ENCODE data around the gene RTN4IP1.

The RTN4IP1 gene

GRCh38 chr6:106535012-106535411, 94.3 kb downstream of the RTN4IP1 start:
- no peak for TF ChIP-seq ZNF274 (IDR thresholded peaks at IDR 0.05; ENCODE audit: low read depth, low read length)
- H3K4me3 ChIP-seq (ENCODE audit: low read length): no peak overlapping the region

GRCh38 chr6:106534564-106534982, 94.7 kb downstream of the RTN4IP1 start:
- TF ChIP-seq ZNF274 (IDR thresholded peaks at IDR 0.05; ENCODE audit: low read depth, low read length): no peak
- H3K4me3 ChIP-seq (ENCODE audit: low read length): no peak overlapping the region

GRCh38 chr6:106534004-106534403, 95.3 kb downstream of the RTN4IP1 start:
- no peak for TF ChIP-seq ZNF274 (IDR thresholded peaks at IDR 0.05; ENCODE audit: low read depth, low read length)

GRCh38 chr6:106533054-106533453, 96.2 kb downstream of the RTN4IP1 start:
- H3K4me3 ChIP-seq (ENCODE audit: low read length): no peak overlapping the region

More at GRCh38 chr6:106534004-106534403, 95.3 kb downstream of the RTN4IP1 start:
- no peak overlapping the region for H3K4me3 ChIP-seq (ENCODE audit: low read length)

GRCh38 chr6:106530502-106530901, 98.8 kb downstream of the RTN4IP1 start:
- TF ChIP-seq ZNF274 (IDR thresholded peaks at IDR 0.05; ENCODE audit: low read depth, low read length): no peak
- H3K4me3 ChIP-seq (ENCODE audit: low read length): no peak overlapping the region

More at GRCh38 chr6:106533054-106533453, 96.2 kb downstream of the RTN4IP1 start:
- no peak for TF ChIP-seq ZNF274 (IDR thresholded peaks at IDR 0.05; ENCODE audit: low read depth, low read length)

GRCh38 chr6:106530026-106530425, 99.3 kb downstream of the RTN4IP1 start:
- H3K4me3 ChIP-seq (ENCODE audit: low read length): no peak overlapping the region

GRCh38 chr6:106529438-106529837, 99.9 kb downstream of the RTN4IP1 start:
- TF ChIP-seq ZNF274 (IDR thresholded peaks at IDR 0.05; ENCODE audit: low read depth, low read length): no peak

More at GRCh38 chr6:106530026-106530425, 99.3 kb downstream of the RTN4IP1 start:
- TF ChIP-seq ZNF274 (IDR thresholded peaks at IDR 0.05; ENCODE audit: low read depth, low read length): no peak

GRCh38 chr6:106528521-106528920, 100.8 kb downstream of the RTN4IP1 start:
- no peak overlapping the region for H3K4me3 ChIP-seq (ENCODE audit: low read length)

More at GRCh38 chr6:106529438-106529837, 99.9 kb downstream of the RTN4IP1 start:
- no peak overlapping the region for H3K4me3 ChIP-seq (ENCODE audit: low read length)

GRCh38 chr6:106527979-106528378, 101.3 kb downstream of the RTN4IP1 start:
- TF ChIP-seq ZNF274 (IDR thresholded peaks at IDR 0.05; ENCODE audit: low read depth, low read length): no peak
- no peak overlapping the region for H3K4me3 ChIP-seq (ENCODE audit: low read length)

More at GRCh38 chr6:106528521-106528920, 100.8 kb downstream of the RTN4IP1 start:
- TF ChIP-seq ZNF274 (IDR thresholded peaks at IDR 0.05; ENCODE audit: low read depth, low read length): no peak

GRCh38 chr6:106527117-106527516, 102.2 kb downstream of the RTN4IP1 start:
- no peak for TF ChIP-seq ZNF274 (IDR thresholded peaks at IDR 0.05; ENCODE audit: low read depth, low read length)
- no peak overlapping the region for H3K4me3 ChIP-seq (ENCODE audit: low read length)

- H3K4me3 ChIP-seq (ENCODE audit: low read length): no peak overlapping the region; the same call in 1 of the 2 replicates
- TF ChIP-seq ZNF274 (IDR thresholded peaks at IDR 0.05; ENCODE audit: low read depth, low read length): no peak
Observed at GRCh38 chr6:106525882-106526275, 103.4 kb downstream of the RTN4IP1 start.

GRCh38 chr6:106525107-106525881, 104.0 kb downstream of the RTN4IP1 start:
- H3K4me3 ChIP-seq (ENCODE audit: low read length): peak overlapping the region; percentile 59; the same call in 1 of the 2 replicates
- TF ChIP-seq ZNF274 (IDR thresholded peaks at IDR 0.05; ENCODE audit: low read depth, low read length): no peak

GRCh38 chr6:106522562-106523250, 106.6 kb downstream of the RTN4IP1 start:
- no peak for TF ChIP-seq ZNF274 (IDR thresholded peaks at IDR 0.05; ENCODE audit: low read depth, low read length)
- H3K4me3 ChIP-seq (ENCODE audit: low read length): peak overlapping the region; percentile 93

Data from GM08714 (cell line).